Pancreas (tissue), 10 donors: ENCODE measurements around the gene ATN1. TPM values are rescaled to one million over a fixed set of nuclear protein-coding genes. Genes with fewer than 3 reads are reported as not detected.

Source experiments
- ATAC-seq, 4 donors: fragments of 200-7000 bp; cut with Tn5 transposase; one replicate each; pipeline versions ENCODE4 v1.8.0 to v1.9.1; 2020; ENCODE audit warnings: mild to moderate bottlenecking in 4 of 4, moderate library complexity in 4 of 4
- DNase-seq, 6 donors: peaks; one replicate each; pipeline ENCODE4 v3.0.0-alpha.2; 2020
- FAIRE-seq: peaks from 2 replicates; lab custom pipeline; 2012; peaks lifted over from hg19 to GRCh38; lab: Jason Lieb, UNC
- H3K27ac ChIP-seq, 4 donors: fragments of 200-600 bp; sonication (generic); 1 replicate in 3 of 4; 2 replicates in 1 of 4; pipeline versions ENCODE4 v1.5.0 to v1.8.0; 2020
- H3K27me3 ChIP-seq, 4 donors: fragments of 200-600 bp; one replicate each; pipeline ENCODE4 v1.8.0; 2021
- H3K36me3 ChIP-seq, 3 donors: fragments of 200-600 bp; sonication (generic) in 1 of 3; one replicate each; pipeline versions ENCODE4 v1.5.0 to v1.8.0; 2020 to 2021
- H3K4me1 ChIP-seq, 3 donors: fragments of 200-600 bp; one replicate each; pipeline ENCODE4 v1.8.0; 2021
- H3K4me3 ChIP-seq, 4 donors: fragments of 200-600 bp; sonication (generic) in 2 of 4; one replicate each; pipeline versions ENCODE4 v1.5.0 to v1.8.0; 2020 to 2021
- H3K9me3 ChIP-seq, 4 donors: fragments of 200-600 bp; one replicate each; pipeline ENCODE4 v1.8.0; 2021
- WGBS, 2 donors: extraction: QIAGEN DNeasy Blood & Tissue Kit; methylation state at CpG; one replicate each; pipeline ENCODE4 v1.1.7; 2013; 5-methylcytosine and 5-hydroxymethylcytosine counted together
- intact Hi-C, 3 donors: fragments of 100-400 bp; cut with DNase I; formaldehyde crosslinking; loops; one replicate each; pipeline versions ENCODE4 v1.11.1 to v1.14.2; 2022
- polyA plus RNA-seq, 2 donors: library from polyadenylated mRNA; stranded (reverse); fragments of 200-250 nt; gene quantifications; one replicate each; pipeline ENCODE4 v1.2.3, GENCODE V29; 2013
- total RNA-seq, 6 donors: library from RNA; stranded (reverse); fragmentation: NEBNext Ultra II Directional in 4 of 6; extraction: Animal tissue kit (Norgen Biotek cat#: 25700) in 4 of 6; gene quantifications; one replicate each; pipeline versions ENCODE4 v1.2.1 to v1.2.4, GENCODE V29; 2021 to 2023
- TF ChIP-seq, protein P1 (sequence below), 4 donors: fragments of 200-600 bp; sonication (generic) in 3 of 4; IDR thresholded peaks; one replicate each; pipeline versions ENCODE4 v1.5.0 to v1.8.0; 2021; ENCODE audit warnings: antibody characterized with exemption in 4 of 4
- donor health status: healthy with polysubstance abuse.
- donor health status: DM: no; HTN: no; CAD: no; lungs with moderate emphysema.
- donor health status: DM: no; HTN: no; CAD: no.
- donor health status: control.
- donor health status: control.
- donor health status: Bipolar disorder and iron deficiency.
- donor health status: DM: yes; HTN: yes; CAD: no.
- donor health status: DM: no; HTN: no; CAD: no.
- donor health status: DM: no; HTN: no; CAD: no.
- donor health status: DM: yes; HTN: yes; CAD: no.

The ATN1 gene
- total and polyA plus RNA-seq, 8 donors, result 30.9 to 113 (median 39.2) TPM

DNA sequence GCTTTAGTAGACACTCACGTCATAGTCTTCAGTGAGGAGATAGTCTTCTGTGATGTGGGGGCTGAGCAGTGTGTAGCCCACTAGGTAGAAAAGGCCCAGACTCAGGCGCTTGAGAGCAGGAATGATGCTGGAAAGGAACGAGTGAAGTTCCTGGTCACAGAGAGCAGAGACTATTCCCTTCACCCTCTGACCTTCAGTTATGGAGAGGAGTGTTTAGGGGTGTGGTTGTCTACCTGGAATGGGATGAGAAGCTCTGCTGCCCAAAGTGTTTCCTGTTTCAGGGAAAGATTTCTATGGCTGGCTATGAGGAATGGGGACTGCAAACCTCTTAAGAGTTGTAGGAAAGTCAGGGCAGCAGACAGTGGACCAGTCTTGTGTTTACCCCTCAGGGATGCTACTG is 51.7 kb downstream of the ATN1 start:
- no peak overlapping the region for H3K27ac ChIP-seq
- DNase-seq (no peak), ATAC-seq (no peak), FAIRE-seq (no peak)
- H3K4me1 ChIP-seq, result no peaks in the 10 kb centered on the region
- H3K27me3 ChIP-seq, result no peaks in the 10 kb centered on the region
- intact Hi-C loops, result no loop called here
- TF ChIP-seq, protein P1, sequence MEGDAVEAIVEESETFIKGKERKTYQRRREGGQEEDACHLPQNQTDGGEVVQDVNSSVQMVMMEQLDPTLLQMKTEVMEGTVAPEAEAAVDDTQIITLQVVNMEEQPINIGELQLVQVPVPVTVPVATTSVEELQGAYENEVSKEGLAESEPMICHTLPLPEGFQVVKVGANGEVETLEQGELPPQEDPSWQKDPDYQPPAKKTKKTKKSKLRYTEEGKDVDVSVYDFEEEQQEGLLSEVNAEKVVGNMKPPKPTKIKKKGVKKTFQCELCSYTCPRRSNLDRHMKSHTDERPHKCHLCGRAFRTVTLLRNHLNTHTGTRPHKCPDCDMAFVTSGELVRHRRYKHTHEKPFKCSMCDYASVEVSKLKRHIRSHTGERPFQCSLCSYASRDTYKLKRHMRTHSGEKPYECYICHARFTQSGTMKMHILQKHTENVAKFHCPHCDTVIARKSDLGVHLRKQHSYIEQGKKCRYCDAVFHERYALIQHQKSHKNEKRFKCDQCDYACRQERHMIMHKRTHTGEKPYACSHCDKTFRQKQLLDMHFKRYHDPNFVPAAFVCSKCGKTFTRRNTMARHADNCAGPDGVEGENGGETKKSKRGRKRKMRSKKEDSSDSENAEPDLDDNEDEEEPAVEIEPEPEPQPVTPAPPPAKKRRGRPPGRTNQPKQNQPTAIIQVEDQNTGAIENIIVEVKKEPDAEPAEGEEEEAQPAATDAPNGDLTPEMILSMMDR (IDR thresholded peaks at IDR 0.05), result no peak
- no peak overlapping the region for H3K4me3 ChIP-seq
- H3K36me3 ChIP-seq, result peaks cover 9 to 71% (median 30%) of the 10 kb centered on the region in 3 donors
- 81 to 82% methylated on average over 3 of the region's 3 CpGs for WGBS, 2 donors
- no peaks in the 10 kb centered on the region for H3K9me3 ChIP-seq

DNA sequence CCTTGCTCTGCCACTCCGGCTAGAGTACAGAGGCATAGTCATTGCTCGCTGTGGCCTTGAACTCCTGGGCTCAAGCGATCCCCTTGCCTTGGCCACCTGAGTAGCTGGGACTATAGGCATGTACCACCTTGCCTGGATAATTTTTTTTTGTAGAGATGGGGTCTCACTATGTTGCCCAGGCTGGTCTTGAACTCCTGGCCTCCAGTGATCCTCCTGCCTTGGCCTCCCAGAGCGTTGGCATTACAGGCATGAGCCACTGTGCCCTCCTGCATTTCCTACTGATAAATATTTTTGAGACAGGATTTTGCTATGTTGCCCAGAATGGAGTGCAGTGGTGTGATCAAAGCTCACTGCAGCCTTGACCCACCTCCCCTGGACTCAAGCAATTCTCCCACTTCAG is 52.3 kb downstream of the ATN1 start:
- Histone ChIP-seq H3K36me3 (peaks cover 9 to 65% (median 30%) of the 10 kb centered on the region in 3 donors), H3K9me3 (no peaks in the 10 kb centered on the region), H3K4me1 (no peaks in the 10 kb centered on the region), H3K27me3 (no peaks in the 10 kb centered on the region), H3K27ac (no peak overlapping the region), H3K4me3 (no peak overlapping the region)
- 94 to 100% methylated on average over 4 of the region's 4 CpGs for WGBS, 2 donors
- ATAC-seq (no peak), FAIRE-seq (no peak), DNase-seq (no peak)
- intact Hi-C loops, result no loop called here
- TF ChIP-seq, protein P1 (IDR thresholded peaks at IDR 0.05), result no peak

DNA sequence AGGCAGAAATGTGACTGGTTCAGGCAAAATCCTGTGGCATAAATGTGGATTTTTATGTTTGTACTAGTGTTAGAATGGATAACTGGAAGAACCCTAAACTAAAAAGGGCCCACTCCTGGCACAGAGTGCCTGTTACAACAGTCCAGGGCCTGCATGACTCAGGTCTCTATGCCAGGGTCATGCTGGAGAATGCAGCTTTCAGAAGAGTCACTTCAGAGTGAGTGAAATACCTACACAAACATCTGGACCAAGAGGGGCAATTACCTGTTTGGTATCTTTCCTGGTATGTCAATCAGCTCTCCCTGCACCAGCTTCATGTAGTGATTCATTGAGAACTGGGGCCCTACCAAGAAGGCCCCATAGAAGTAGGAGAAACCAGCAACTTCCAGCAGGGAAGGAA is 53.0 kb downstream of the ATN1 start:
- no peak for ATAC-seq
- Histone ChIP-seq H3K4me1 (no peaks in the 10 kb centered on the region), H3K27ac (no peak overlapping the region), H3K36me3 (peaks cover 9 to 58% (median 26%) of the 10 kb centered on the region in 3 donors), H3K27me3 (no peaks in the 10 kb centered on the region), H3K9me3 (no peaks in the 10 kb centered on the region), H3K4me3 (no peak overlapping the region)
- TF ChIP-seq, protein P1 (IDR thresholded peaks at IDR 0.05), result no peak
- FAIRE-seq, result no peak
- intact Hi-C loops, result no loop called here
- DNase-seq, result no peak

DNA sequence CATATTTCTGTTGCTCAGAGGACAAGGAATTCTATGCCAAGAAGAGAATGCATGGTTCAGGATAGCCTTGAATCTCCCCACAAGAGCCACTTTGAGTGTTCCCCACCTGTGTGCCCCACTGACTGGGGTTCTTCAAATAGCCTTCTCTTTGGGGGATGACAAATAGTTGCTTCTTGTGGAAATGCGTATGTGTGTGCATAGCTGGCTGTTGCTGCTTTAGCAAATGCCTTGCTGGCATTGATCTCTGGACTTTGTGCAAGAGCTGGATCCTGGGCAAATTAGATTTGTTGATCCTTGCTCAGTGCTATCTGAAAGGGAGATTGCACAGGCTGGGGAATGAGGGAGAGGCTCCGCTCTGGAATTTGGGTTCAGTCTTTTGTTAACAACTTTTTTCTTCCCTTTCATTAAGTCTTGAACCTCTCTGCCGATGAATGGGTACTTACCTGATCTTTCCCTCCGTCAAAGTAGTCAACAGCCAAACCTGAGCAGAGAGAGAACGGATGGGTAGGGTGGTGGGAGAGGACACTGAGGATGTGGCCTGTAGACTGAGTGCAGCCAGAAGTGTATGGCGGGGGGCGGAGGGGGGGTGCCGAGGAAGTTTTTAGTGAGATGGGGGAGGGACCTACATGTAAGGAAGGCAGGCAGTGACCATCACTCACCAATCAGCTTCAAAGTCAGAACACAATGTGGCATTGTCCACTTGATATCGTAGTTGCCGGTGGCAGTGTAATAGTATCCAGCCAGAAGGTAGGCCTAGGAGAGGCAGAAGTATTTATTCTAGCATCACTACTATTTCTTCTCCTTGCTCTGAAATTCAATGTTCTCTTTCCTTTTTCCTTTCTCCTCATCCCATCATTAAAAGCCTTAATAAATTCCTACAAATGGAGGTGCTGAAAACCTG is 53.6 kb downstream of the ATN1 start:
- ATAC-seq, result peak in 1 of 4 donors; percentile 22

More for the DNA sequence above, 53.6 kb downstream of the ATN1 start:
- DNase-seq (no peak), FAIRE-seq (no peak)
- 73 to 78% methylated on average over 10 of the region's 10 CpGs for WGBS, 2 donors
- Histone ChIP-seq H3K9me3 (no peaks in the 10 kb centered on the region), H3K27me3 (no peaks in the 10 kb centered on the region), H3K4me3 (no peak overlapping the region), H3K4me1 (no peaks in the 10 kb centered on the region), H3K36me3 (peaks cover 9 to 51% (median 19%) of the 10 kb centered on the region in 3 donors), H3K27ac (no peak overlapping the region)
- TF ChIP-seq, protein P1 (IDR thresholded peaks at IDR 0.05), result no peak
- intact Hi-C loops, result no loop called here
